Muscle layer of duodenum (tissue), 2 donors: Measurements from ENCODE around the gene PKP3.
"Not testable (repeated sequence)": the region's sequence is repeated elsewhere in the genome, so short reads cannot be mapped to it uniquely, and the experiment has no call there.

Source experiments
- H3K27ac ChIP-seq: one replicate; pipeline ENCODE4 v1.7.0; 2013; ENCODE audit warnings: mild to moderate bottlenecking, low read length
- H3K27me3 ChIP-seq: one replicate; pipeline ENCODE4 v1.7.0; 2013; ENCODE audit warnings: low read depth, mild to moderate bottlenecking, control low read depth, low read length
- H3K36me3 ChIP-seq, 2 donors: one replicate each; pipeline ENCODE4 v1.7.0; 2013; ENCODE audit warnings: low read length in 2 of 2, control low read depth in 1 of 2, mild to moderate bottlenecking in 1 of 2; ENCODE audit not compliant: insufficient read depth in 2 of 2, control insufficient read depth in 1 of 2
- H3K4me1 ChIP-seq, 2 donors: one replicate each; pipeline ENCODE4 v1.7.0; 2013; ENCODE audit warnings: low read length in 2 of 2, mild to moderate bottlenecking in 2 of 2, control low read depth in 1 of 2, moderate library complexity in 1 of 2; ENCODE audit not compliant: insufficient read depth in 2 of 2, control insufficient read depth in 1 of 2
- H3K4me3 ChIP-seq, 2 donors: one replicate each; pipeline ENCODE4 v1.7.0; 2013; ENCODE audit warnings: low read length in 2 of 2, low read depth in 1 of 2, mild to moderate bottlenecking in 1 of 2
- H3K9me3 ChIP-seq, 2 donors: one replicate each; pipeline ENCODE4 v1.7.0; 2013; ENCODE audit warnings: low read length in 2 of 2, control low read depth in 1 of 2, mild to moderate bottlenecking in 1 of 2; ENCODE audit not compliant: control insufficient read depth in 1 of 2
- donor health status: healthy.

Gene PKP3

DNA sequence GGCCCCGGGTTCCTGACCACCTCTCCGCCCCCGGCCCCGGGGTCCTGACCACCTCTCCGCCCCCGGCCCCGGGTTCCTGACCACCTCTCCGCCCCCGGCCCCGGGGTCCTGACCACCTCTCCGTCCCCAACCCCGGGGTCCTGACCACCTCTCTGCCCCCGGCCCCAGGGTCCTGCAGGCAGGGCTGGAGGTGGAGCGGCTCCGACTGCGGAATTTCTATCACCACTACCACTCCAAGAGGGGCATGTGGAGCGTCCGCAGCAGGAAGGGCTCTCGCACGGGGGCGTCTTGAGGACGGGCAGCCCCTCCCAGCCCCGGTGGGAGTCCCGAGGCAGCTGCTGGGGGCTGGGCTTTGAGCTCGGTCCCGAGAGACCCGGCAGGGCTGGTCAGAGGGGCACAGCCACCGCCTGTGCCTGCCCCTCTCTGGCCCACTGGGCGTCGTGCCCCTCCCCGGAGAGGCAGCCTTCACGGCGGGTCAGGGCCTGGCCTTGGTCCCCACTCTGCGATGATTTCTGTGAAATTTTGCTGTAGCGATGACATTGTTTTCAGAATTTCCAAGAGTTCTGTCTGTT, 12.4 kb upstream of the PKP3 start:
- no peak overlapping the region for H3K27ac ChIP-seq
- H3K9me3 ChIP-seq = peaks cover 0 to 7% of the 10 kb centered on the region in 2 donors
- H3K4me1 ChIP-seq = no peaks in the 10 kb centered on the region
- no peaks in the 10 kb centered on the region for H3K36me3 ChIP-seq
- no peaks in the 10 kb centered on the region for H3K27me3 ChIP-seq
- H3K4me3 ChIP-seq = no peak overlapping the region

DNA sequence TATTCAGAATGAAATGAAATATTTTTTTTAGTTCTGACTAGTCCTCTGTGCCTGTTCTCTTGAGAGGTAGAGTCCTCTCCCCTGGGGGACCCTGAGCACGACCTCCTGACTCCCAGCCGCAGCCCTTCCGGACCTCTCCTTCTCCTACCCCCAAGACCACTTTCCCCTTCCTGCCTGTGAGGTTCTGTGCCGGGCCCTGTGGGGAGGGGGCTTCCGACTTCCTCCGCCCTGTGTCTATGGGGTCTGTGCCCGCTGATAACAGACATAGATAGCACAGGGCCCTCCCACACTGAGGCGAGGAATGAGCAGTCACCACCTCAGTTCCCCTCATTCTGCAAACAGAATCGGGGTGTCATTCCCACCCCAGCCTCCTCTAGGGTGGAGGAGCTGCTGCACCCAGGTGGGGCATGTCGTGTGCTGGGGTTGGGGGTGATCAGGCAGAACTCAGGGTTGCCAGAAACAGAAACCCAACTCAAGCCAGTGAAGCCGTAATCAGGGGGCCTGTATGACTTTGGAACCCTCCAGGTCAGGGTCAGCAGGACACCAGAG, 11.9 kb upstream of the PKP3 start:
- H3K4me3 ChIP-seq = no peak overlapping the region
- H3K9me3 ChIP-seq = peaks cover 0 to 9% of the 10 kb centered on the region in 2 donors
- H3K27me3 ChIP-seq = no peaks in the 10 kb centered on the region
- no peak overlapping the region for H3K27ac ChIP-seq
- H3K4me1 ChIP-seq = no peaks in the 10 kb centered on the region
- H3K36me3 ChIP-seq = no peaks in the 10 kb centered on the region

DNA sequence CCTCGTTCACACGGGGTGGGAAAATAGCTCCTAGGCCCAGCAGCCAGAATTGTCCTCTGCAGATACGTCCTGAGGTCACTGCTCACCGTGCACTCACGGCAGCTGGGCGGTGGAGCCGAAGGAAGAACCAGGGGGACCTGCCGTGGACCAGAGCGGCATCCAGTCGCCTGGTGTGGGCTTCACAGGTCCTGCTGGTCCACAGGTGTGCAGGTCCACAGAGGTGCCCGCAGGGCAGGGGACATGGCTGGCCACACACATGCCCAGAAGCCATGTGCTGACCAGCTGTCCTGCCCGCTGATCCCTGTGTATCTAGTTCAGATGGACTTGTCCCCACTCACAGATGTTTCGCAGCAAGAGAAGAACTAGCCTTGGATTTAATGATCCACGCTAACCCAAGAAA, 10.6 kb upstream of the PKP3 start:
- H3K27ac ChIP-seq = no peak overlapping the region
- H3K36me3 ChIP-seq = no peaks in the 10 kb centered on the region
- no peaks in the 10 kb centered on the region for H3K4me1 ChIP-seq
- H3K9me3 ChIP-seq = peaks cover 0 to 9% of the 10 kb centered on the region in 2 donors
- H3K4me3 ChIP-seq = no peak overlapping the region
- no peaks in the 10 kb centered on the region for H3K27me3 ChIP-seq

DNA sequence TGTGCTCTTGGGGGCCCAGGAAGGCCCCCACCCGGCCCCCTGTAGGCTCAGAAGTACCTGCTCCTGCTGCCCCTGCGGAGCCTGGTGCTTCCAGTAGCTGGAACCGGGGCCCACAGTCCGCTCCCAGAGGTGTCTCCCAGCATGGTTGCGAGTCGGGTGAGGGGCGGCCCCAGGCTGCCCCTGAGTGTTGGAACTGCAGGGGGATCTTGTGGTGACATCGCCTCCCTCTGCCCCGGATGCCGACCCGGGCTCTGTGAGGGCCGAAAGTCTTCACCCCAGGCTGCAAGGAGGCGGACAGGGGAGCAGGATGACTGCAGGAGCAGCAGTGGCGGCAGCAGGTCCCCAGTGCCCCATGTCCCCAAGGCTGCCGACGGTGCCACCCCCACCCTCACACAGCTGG, 9.5 kb upstream of the PKP3 start:
- H3K9me3 ChIP-seq = peaks cover 0 to 9% of the 10 kb centered on the region in 2 donors
- no peak overlapping the region for H3K27ac ChIP-seq
- H3K36me3 ChIP-seq = no peaks in the 10 kb centered on the region
- H3K4me1 ChIP-seq = no peaks in the 10 kb centered on the region
- H3K4me3 ChIP-seq = no peak overlapping the region
- no peaks in the 10 kb centered on the region for H3K27me3 ChIP-seq

DNA sequence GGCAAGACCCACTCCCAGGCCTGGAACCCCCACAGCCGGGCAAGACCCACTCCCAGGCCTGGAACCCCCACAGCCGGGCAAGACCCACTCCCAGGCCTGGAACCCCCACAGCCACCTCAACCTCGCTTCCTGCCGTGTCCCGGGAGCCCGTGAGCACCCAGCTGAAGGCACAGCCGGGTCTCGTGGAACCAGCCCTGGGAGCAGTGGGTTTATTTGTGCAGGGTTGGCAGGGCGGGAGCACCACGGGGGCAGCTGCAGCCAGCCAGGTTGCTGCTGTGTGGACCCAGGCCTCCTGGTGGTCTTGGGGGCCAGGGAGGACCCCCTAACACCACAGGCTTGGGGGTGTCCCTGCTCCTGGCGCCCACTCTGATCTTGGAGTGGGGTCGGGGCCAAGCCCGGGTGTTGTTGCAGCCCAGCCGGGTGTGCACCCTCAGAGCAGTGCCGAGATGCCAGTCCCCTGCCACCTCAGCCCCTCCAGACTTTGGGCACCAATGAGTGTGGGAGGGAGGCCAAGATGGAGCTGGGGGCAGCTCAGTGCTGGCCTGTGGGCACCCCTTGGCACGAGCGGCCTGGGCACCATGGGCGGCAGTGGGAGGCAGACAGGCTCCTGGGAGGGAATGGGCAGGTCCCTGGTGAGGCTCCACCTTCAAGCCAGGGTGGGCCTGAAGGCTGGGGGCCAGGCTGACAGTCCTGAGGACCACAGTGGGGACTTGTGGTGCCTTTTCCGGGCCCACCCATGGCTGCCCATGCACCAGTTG, 8.2 kb upstream of the PKP3 start:
- no peaks in the 10 kb centered on the region for H3K4me1 ChIP-seq
- H3K27ac ChIP-seq = no peak overlapping the region
- H3K36me3 ChIP-seq = no peaks in the 10 kb centered on the region
- H3K27me3 ChIP-seq = no peaks in the 10 kb centered on the region
- H3K9me3 ChIP-seq = peaks cover 0 to 9% of the 10 kb centered on the region in 2 donors
- no peak overlapping the region for H3K4me3 ChIP-seq

DNA sequence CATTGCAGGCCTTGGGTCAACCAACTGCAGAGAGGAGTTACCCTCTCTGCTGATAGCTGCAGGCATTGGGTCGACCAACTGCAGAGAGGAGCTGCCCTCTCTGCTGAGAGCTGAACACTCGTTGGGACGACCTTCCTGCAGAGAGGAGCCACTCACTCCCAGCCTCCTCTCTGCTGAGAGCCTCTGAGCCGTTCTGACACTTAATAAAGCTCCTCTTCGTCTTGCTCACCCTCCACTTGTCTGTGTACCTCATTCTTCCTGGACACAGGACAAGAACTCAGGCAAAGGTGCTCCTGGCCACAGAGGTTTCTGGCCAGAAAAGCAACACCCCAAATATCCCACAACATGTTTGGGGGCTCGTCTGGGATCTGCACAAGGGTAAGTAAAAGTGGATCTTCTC, 7.5 kb upstream of the PKP3 start:
- Histone ChIP-seq H3K4me3 (no peak overlapping the region), H3K27ac (no peak overlapping the region), H3K36me3 (no peaks in the 10 kb centered on the region), H3K9me3 (peaks cover 0 to 9% of the 10 kb centered on the region in 2 donors), H3K4me1 (no peaks in the 10 kb centered on the region), H3K27me3 (no peaks in the 10 kb centered on the region)

DNA sequence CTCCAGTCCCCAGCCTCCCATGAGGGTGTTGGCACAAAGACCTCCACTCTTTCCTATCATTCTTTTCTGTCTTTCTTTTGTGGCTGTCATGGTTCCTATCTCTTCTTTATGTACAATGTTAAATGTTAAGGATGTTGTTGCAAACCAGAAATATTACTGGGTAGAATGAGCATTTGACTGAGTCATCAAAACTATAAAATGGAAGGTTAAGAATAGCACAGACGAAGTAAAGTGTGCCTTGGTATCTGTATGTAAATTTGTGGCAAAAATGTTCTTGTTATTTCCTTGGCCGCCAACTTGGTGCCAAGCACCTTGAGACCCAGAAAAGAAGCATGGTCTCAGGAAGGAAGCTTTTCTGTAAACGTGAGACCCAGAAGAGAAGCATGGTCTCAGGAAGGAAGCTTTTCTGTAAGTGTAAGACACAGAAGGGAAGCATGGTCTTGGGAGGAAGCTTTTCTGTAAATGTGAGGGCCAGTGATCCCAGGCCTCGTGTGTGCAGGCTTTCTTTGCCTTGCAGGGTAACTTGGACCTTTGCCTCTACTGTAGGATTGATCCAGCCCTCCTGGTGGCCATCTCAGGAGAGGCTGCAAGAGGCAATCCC, 6.7 kb upstream of the PKP3 start:
- Histone ChIP-seq H3K9me3 (peaks cover 0 to 9% of the 10 kb centered on the region in 2 donors), H3K27ac (no peak overlapping the region), H3K4me1 (no peaks in the 10 kb centered on the region)

DNA sequence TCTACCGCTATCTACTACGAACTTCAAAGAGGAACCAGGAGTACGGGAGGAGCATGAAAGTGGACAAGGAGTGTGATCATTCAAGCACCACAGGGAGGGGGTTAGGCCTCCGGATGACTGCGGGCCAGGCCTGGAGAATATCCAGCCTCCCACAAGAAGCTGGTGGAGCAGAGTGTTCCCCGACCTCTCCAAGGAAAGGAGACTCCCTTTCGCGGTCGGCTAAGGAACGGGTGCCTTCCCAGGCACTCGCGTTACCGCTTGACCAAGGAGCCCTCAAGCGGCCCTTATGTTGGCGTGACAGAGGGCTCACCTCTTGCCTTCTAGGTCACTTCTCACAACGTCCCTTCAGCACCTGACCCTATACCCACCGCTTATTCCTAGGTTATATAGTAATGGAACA, 4.6 kb upstream of the PKP3 start:
- H3K9me3 ChIP-seq, H3K4me1 ChIP-seq, H3K27ac ChIP-seq, H3K36me3 ChIP-seq, H3K27me3 ChIP-seq, H3K4me3 ChIP-seq: not testable (repeated sequence)

More for the DNA sequence above, 6.7 kb upstream of the PKP3 start:
- Histone ChIP-seq H3K27me3 (no peaks in the 10 kb centered on the region), H3K36me3 (no peaks in the 10 kb centered on the region), H3K4me3 (no peak overlapping the region)

DNA sequence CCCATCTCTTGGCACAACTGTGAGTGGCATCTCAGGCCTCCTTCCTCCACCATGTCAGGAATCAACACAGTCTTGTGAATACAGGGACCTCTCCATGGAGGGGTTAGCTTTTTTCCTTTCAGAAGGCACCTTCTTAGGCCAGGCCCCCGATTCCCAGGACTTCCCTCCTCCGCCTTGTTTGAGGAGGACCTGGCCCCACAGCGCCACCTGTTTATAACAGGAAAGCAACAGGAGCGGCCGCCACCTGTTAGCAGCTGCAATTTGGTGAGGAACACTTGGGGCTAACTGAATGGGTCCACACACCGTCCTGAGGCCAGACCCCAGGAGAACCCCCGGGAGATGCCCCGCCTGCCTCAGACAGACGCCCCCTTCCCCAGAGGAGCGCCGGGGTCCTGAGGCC, 3.8 kb upstream of the PKP3 start:
- Histone ChIP-seq H3K27ac (no peak overlapping the region), H3K9me3 (peaks cover 0 to 9% of the 10 kb centered on the region in 2 donors), H3K36me3 (no peaks in the 10 kb centered on the region), H3K4me1 (no peaks in the 10 kb centered on the region), H3K4me3 (no peak overlapping the region), H3K27me3 (no peaks in the 10 kb centered on the region)

DNA sequence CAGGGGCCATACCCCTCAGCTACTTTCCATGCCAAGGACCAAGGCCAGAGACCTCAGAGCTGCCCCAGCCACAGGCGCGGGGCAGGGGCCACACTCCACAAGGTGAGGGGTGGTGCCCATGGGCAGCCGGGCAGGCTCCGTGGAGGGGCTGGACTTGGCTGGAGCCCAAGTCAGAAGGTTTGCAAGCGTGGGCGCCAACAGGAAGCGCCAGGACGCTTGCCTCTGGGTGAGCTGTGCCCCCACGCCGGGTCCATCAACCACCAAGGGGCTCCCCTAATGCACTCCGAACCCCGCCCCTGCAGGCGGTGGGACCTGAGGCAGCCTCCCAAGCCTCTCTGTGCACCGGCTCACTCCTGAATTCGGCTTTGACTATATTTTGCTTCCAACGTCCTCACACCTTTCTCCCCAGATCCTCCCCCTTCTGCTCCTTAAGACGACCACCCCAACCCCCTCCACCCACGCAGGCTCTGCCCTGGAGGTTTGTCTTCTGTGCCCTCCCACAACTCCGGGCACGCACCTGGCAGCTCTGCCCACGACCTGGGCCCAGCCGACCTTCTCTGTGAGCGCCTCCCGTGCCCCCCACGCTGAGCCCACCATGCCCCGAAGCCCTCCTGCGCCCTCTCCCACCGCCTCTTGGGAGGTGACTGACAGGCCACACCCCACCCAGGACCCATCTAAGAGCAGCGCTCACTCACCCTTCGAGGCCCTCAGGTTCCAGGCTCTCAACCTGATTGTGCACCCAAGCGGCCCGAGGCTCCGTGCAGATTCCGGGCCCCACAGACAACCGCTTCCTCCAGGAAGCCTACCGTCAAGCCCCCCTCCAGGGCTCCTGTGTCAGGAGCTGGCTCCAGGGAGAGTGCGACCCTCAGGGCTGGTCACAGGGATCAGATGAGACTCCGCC, 2.6 kb upstream of the PKP3 start:
- peaks cover 0 to 5% of the 10 kb centered on the region in 2 donors for H3K9me3 ChIP-seq
- H3K36me3 ChIP-seq = no peaks in the 10 kb centered on the region
- no peaks in the 10 kb centered on the region for H3K4me1 ChIP-seq
- no peaks in the 10 kb centered on the region for H3K27me3 ChIP-seq
- H3K27ac ChIP-seq = no peak overlapping the region
- no peak overlapping the region for H3K4me3 ChIP-seq
